ACHN (cell line): ENCODE data around the gene SOD1.

ENCODE experiments used
- DNase-seq: peaks from one replicate; pipeline ENCODE4 v3.0.0-alpha.2; 2015
- in situ Hi-C: cut with HindIII; loops from 2 replicates; pipeline ENCODE4 v1.10.0; 2017; ENCODE audit warnings: low sequenced_read_pairs, low pct_ligation_motif_present, low pct_unique_long_range_greater_than_20kb

Gene SOD1

DNA sequence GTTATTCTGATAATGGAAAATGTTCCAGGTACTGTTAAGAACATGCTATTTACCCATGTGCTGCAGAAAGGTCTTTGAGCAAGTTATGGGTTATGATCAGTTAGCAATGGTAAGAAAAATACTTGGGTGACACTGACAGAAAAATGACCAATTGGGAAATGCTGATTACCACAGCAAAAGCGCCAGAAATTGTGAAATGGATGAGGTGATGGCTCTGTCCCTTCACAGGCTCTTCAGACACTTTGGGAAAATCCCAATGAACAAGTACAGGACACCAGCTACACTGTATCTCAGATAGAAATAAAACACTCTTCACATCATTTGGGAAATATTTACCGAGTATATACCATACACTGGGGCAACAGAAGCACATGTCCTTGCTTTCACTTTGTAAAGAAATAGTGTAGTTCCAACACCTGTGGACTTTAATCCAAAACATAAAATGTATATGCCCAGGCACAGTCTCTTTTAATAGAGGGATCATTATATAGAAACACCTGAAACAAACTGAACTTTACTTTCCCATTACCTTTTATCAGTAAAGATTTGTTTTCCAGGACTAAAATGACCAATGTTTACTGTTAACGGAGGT, 13.9 kb downstream of the SOD1 start:
- in situ Hi-C loops: no loop called here
- DNase-seq: no peak

DNA sequence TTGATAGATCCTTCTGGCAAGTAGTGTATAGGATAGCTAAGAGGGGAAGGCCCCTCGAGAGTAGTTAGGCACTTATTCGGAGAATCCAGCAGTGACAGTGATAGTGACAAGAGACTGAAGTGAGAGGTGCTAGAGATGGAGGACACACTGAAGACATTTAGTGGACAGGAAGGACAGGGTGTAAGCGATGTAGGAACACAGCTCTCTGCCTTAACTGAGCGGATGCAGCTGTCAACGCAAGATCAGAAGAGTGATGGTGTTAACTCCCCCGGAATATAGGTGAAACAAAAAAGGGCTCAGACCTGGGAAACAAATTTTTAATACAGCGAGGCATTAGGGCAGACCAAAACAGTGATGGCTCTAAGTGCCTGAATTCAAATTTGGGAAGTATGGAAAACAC, 15.8 kb downstream of the SOD1 start:
- DNase-seq: no peak
- in situ Hi-C loops: no loop called here

DNA sequence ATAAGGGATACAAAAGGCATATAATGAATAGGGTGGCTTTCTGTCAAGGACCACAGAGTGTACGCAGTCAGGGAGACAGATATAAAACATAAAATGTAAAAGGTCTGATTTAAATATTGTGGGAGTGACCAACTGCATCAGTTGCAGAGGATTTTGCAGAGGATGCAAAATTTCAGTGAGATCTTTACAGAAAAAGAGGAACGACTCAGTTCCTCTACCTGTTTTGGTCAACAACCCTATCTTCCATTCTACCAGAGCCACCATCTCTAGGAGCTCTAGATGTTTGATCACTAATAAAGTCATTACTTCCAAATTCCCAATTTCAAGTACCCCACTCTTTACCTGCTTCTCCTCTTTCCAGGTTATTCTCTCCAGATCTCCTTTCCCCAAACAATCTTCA, 16.5 kb downstream of the SOD1 start:
- in situ Hi-C loops: no loop called here
- no peak for DNase-seq

DNA sequence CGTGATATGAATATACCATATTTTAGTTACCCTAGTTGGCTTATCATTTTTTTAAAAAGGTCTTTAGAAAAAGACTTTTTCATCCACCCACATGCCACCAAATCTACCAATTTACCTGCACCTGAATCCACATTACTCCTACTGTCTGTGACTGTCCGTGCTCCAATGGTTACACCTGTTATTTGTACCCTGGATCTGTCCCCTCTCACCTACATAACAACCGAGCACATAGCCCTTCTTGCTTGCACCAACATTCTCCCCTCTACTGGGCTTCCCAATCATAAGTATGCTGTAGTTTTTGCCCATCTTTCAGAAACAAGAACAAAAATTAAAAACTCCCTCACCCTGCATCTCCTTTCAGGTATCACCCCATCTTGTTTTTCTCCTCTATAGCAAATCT, 17.6 kb downstream of the SOD1 start:
- DNase-seq: no peak
- in situ Hi-C loops: no loop called here

DNA sequence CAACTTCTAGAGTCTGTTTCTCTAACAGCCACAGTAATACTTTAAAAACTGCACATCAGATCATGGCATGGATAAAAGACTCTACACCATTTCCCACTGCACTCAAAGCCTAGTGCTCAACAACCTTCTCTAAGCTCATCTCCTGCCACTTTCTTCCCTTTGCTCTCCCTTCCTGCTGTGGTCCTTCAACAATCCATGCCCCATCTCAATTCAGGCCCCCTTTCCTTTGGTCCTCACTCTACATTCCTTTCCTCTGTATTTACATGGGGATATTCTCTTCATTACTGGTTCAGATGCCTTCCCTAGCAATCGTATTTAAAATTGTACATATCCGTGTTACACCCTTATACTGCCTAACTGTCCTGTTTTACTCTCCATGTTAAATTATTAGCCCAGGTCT, 19.0 kb downstream of the SOD1 start:
- no peak for DNase-seq
- in situ Hi-C loops: no loop called here

DNA sequence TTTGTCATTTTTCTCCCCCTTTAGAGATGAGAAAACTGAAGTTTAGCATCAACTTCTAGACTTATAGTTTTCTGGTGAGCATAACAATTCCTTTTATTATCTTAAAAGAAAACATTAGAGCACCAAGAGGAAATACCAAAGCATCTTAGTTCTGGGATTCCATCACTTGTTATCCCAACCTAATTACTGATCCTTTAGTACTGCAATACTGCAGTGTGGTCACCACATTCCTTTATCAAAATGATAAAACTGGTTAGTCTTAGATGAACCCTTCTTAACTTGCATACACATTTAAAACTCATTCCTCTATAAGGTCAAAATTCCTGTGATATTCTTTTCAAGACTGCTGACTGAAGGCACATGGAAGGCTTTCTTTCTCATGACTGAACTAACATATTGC, 23.1 kb downstream of the SOD1 start:
- DNase-seq: no peak
- in situ Hi-C loops: no loop called here

DNA sequence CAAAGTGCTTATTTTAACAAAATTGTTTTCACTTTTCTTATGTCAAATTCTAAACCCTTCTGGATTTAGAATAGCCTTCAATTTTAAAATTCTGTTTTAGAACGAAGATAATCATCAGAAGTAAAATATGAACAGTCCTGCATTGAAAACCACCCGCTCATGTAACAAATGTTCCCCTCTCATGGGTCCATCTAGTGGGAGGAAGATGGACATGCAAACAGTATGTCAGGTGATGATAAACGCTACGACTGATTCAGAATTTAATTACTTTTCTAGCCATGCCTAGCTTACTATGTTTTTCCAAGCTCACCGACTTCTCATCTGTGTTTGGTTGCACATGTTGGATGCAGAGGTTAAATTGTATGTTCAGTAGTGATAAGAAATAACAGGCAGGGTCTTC, 23.5 kb downstream of the SOD1 start:
- in situ Hi-C loops: no loop called here
- DNase-seq: no peak

DNA sequence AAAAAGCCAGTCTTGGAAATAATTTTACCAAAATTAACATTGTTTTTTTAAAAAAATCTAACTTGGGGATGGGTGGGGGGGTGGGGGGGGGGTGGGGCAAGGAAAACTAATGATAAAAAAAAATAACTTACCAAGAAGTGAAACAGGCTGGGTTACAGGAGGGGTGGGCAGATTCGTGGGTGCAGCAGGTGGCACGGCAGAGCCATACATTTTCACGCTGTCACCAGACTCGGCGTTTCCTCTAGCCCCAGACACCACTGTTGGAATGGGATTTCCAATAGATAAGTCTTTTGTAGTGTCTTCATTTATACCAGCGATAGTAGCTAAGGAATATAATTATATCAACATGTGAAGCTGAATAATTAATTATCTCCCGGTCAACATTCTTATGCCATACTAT, 25.4 kb downstream of the SOD1 start:
- no peak for DNase-seq
- in situ Hi-C loops: no loop called here

DNA sequence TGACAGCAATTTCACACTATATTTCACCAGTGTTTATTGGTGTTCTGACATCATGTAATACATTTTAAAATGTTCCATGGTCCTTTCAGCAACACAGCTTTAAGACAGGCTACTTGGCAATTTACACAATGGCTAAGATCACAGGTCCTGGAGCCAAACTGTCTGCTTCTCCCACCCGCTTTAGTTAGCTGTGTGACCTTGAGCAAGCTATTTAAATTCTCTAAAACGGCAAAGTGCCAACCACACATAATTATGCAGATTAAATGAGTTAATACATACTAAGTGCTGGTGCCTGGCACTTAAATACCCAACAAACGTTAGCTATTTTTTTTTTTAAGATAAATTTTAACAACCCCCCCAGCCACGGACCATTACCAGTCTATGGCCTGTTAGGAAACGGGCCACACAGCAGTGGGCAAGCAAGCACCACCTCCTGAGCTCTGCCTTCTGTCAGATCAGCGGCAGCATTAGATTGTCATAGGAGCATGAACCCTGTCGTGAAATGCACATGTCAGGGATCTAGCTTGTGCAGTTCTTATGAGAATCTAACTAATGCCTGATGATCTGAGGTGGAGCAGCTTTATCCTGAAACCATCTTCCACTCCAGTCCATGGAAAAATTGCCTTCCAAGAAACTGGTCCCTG, 26.9 kb downstream of the SOD1 start:
- no peak for DNase-seq
- in situ Hi-C loops: no loop called here

DNA sequence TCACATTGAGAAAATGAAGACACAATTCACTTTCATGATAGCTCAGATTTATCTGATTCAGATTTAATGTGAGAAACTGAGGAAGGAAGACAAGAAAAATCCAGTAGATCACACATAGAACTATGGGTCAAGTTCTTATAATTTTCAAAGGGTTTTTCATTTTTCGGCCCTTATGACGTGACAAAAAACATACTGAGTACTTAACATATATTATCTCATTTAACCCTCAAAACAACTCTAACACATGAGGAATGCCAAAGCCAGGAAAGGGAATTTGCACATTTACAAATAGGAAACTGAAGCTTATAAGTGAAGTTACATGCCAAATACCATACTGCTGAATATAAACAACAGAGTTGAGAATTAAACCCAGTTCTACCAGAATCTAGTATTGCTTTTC, 27.6 kb downstream of the SOD1 start:
- in situ Hi-C loops: no loop called here

DNA sequence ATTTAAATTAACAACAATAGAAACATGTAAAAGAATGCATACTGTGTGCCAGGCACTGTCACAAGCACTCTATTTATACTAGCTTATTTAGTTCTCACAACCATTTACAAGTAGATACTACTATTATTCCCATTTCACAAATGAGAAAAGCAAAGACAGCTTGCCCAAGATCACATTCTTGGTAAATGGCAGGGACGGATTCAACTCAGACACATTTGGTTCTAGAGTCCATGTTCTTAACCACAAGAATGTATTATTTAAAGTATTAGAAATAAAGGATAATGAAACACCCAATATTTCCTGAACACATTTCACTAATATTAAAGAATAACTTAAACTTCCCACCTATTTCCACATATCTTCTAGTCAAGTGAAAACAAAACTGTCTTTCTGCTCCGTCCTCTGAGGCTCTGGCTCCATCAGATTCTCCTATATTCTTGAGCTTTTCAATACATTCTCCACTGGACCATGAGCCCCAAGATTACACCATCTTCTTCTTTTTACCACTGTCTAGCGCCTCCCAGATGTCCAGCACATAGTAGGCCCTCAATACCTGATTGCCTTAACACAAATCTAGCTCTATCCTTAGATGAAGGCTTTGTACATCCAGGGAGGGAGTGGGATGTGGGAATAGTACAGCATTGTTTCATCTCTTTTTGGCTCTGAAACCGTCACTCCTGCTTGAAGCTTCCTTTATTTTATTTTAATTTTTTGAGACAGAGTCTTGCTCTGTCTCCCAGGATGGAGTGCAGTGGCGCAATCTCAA, 29.3 kb downstream of the SOD1 start:
- in situ Hi-C loops: no loop called here

More for the DNA sequence above, 27.6 kb downstream of the SOD1 start:
- DNase-seq: no peak

DNA sequence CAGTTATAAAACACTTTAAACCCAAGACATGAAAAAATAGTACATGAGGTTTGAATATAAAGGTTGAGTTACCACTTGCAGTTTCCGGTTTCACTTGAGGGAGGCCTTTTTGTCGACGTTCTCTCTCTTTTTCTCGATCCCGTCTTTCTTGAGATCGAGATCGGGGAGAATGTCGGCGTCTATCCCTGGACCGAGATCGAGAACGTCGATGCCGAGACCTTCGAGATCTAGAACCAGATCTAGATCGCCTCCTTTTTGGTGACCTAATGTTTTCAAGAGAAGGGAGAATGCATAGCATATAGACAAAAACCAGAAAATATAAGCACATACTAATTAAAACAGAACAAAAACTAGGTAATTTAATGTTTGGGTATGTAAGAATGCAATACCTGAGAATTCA, 33.7 kb downstream of the SOD1 start:
- in situ Hi-C loops: no loop called here
- no peak for DNase-seq

More for the DNA sequence above, 29.3 kb downstream of the SOD1 start:
- DNase-seq: no peak

DNA sequence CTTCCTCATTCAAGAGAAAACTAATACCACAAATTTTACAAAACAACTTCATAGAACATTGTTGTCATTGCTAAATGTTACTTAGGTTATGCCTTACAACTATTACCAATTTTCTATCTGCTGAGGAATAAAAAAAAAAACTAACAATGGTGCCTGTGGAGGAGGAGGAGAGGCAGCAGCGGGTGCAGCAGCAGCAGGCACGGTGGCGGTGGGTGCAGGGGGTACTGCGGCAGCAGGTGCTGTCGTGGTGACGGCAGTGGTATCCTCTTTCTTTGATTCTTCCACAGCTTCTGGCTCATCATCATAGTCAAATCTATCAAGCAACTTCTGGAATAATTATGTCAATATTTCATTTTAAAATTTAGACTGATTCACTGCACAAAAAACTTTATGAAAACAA, 36.9 kb downstream of the SOD1 start:
- DNase-seq: no peak
- in situ Hi-C loops: no loop called here

DNA sequence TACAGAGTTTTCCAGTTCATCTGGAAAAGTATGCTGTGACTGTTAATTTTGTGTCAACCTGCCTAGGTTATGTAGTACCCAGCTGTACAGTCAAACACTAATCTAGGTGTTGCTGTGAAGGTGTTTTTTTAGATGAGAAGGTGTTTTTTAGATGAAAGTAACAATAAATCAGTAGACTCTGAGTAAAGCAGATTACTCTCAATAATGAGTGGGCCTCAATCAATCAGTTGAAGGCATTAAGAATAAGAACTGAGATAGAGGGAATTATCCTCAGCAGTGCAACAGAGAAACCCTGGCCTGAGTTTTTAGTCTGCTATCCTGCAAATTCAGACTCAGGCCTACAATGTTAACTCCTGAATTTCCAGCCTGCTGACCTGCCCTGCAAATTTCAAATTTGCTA, 39.0 kb downstream of the SOD1 start:
- DNase-seq: no peak
- in situ Hi-C loops: no loop called here

DNA sequence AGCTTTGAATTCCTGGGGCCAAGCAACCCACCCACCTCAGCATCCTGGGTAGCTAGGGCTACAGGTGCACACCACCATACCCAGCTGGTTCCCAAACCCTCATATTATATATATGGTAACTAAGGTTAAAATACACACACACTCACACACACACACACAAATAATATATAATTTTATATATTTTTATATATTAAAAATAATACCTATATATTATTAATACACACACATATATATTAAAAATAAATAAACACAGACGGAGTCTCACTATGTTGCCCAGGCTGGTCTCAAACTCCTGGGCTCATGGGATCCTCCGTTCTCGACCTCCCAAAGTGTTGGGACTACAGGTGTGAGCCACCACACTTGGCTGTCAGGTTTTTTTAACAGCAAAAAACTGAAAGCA, 40.5 kb downstream of the SOD1 start:
- in situ Hi-C loops: no loop called here

DNA sequence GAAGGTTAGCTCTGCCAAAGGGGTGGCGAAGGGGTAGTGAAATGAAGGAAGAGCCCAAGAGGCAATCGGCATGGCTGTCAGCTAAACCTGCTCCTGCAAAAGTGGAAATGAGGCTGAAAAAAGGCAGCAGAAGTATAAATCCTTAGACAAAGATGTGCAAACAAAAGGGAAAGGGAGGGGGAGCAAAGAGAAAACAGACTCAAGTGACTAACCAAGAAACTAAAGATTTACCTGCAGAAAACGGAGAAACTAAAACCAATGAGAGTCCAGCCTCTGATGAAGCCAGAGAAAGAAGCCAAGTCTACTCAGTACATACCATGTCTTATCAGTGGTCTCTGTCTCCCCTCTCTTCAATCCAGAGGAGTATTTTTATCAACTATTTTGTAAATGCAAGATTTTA, 47.1 kb downstream of the SOD1 start:
- DNase-seq: no peak
- in situ Hi-C loops: no loop called here

More for the DNA sequence above, 40.5 kb downstream of the SOD1 start:
- DNase-seq: no peak

DNA sequence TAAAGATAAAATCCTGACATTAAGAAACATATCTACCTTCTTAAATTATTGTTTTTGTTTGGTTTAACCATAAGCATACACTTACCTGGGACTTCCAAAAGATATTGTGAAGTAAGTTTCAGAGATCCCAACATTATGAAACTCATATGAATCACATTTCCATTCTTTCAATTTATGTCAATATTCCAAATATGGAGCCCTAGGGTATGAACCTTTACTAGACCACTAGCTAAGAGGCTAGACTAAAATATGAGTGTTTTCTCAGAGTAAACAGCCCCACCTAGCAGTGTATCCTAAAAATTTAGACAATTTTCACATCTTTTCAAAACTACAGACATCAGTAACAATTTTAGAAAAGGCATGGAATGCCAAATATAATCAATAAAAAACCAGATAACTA, 48.0 kb downstream of the SOD1 start:
- DNase-seq: no peak
- in situ Hi-C loops: no loop called here

DNA sequence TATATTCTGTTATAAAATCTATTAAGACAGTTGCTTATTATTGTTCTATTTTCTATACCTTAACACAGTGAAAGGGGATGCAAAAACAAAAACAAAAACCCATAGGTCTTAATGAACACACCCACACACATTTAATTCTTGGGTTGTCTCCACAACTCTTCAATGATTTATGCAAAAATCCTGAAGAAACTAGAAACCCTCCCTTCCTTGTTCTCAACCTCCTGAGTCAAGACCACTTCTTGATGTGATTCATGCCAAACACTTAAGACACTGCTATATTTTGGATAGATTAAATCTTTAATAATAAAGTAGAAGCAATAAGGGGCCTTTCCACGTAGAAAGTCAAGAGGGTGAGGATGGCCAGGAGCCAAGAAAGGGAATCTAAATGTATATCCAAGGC, 49.0 kb downstream of the SOD1 start:
- no peak for DNase-seq

DNA sequence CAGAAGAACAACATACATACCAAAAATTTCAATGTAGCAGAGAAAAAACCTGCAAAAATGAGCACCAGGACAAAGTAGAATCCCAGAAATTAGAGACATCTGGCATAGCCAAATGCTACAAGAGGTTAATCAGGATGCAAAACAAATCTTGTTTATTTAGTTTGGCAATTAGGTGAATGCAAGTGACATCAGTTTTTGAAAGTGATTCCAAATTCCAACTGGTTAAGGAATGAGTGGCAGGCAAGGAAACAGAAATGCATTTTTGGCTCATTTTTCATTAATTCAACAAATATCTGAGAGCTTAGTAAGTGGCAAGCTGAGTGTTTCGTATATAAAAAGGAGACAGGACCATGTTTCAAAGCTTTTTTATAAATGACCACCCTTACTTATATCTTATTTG, 51.1 kb downstream of the SOD1 start:
- no peak for DNase-seq
- in situ Hi-C loops: no loop called here

More for the DNA sequence above, 49.0 kb downstream of the SOD1 start:
- in situ Hi-C loops: no loop called here

DNA sequence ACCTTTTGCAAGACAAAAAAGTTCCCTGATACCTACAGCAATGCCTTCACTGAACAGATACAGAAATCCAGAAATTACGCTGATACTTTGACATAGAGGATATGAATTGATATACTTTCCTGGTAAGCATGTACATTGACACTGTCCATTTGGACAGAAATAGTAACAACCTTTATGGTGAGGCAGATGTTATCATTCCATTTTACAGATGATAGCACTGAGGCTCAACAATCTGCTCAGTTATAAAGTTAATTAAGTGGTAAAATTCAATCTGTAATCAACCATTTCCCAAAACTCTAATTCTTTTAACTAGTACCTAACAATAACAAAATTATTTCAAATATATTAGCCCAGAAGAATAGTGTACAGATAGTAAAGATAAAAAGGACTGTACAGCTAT, 51.8 kb downstream of the SOD1 start:
- DNase-seq: no peak
- in situ Hi-C loops: no loop called here
